HCT116 (cell line): ENCODE data around the gene MUC4. TPM values are rescaled to one million over a fixed set of nuclear protein-coding genes. Genes with fewer than 3 reads are reported as not detected.

Experiments used
- ATAC-seq: fragments of 200-7000 bp; cut with Tn5 transposase; 2 replicates; pipeline ENCODE4 v1.9.1; 2020; ENCODE audit warnings: mild to moderate bottlenecking, moderate library complexity
- BruUV-seq: library from RNA; stranded (reverse); fragments of 400-500 nt; replicated peaks from 2 replicates; lab custom pipeline; 2021; lab: Mats Ljungman, UMichigan
- CTCF ChIA-PET: fragments of 300-600 bp; sonication (Branson Sonifier 250); formaldehyde crosslinking; loops from one replicate; lab custom pipeline; 2021; ENCODE audit warnings: antibody characterized with exemption; lab: Charles Lee
- POLR2A ChIA-PET: fragments of 300-600, 350-600 bp; sonication (Branson Sonifier 250); formaldehyde crosslinking; loops from one replicate; lab custom pipeline; 2021; ENCODE audit warnings: antibody characterized with exemption; lab: Charles Lee
- RAD21 ChIA-PET, 2 experiments: fragments of 300-600 bp; sonication (Branson Sonifier 250); formaldehyde crosslinking; loops; one replicate each; lab custom pipeline; 2023; ENCODE audit warnings: low total read pairs in 2 of 2; ENCODE audit not compliant: uncharacterized antibody in 2 of 2, unreplicated experiment in 2 of 2, low non-redundant PET in 1 of 2; lab: Charles Lee
- DNase-seq: peaks from one replicate; pipeline ENCODE4 v3.0.0-alpha.2; 2010; ENCODE audit warnings: low read depth, low spot score
- H2AFZ ChIP-seq: fragments of 200-600 bp; shearing (Covaris generic), sonication (generic); 2 replicates; pipeline ENCODE4 v1.6.1; 2017; ENCODE audit warnings: low read depth, mixed run types, mixed read lengths, antibody characterized with exemption, low read length; ENCODE audit not compliant: poor library complexity, severe bottlenecking
- H3K27ac ChIP-seq: 2 replicates; pipeline ENCODE4 v1.5.1; 2012; ENCODE audit warnings: low read depth, low read length
- H3K27me3 ChIP-seq: fragments of 200-600 bp; sonication (generic); 2 replicates; pipeline ENCODE4 v1.6.1; 2016; ENCODE audit warnings: mixed run types, low read length, mixed read lengths; ENCODE audit not compliant: insufficient read depth
- H3K36me3 ChIP-seq, 2 experiments: fragments of 200-500 bp in 1 of 2; fragments of 200-600 bp in 1 of 2; sonication (Bioruptor generic) in 1 of 2; sonication (generic) in 1 of 2; 2 replicates each; pipeline versions ENCODE4 v1.5.1 to v1.6.1; 2014 to 2016; ENCODE audit warnings: low read length in 2 of 2, inconsistent platforms in 1 of 2, mixed read lengths in 1 of 2, mixed run types in 1 of 2; ENCODE audit not compliant: insufficient read depth in 2 of 2, control insufficient read depth in 1 of 2
- H3K4me1 ChIP-seq, 2 experiments: fragments of 200-600 bp in 1 of 2; sonication (generic) in 1 of 2; 2 replicates each; pipeline versions ENCODE4 v1.5.1 to v1.6.1; 2012 to 2017; ENCODE audit warnings: low read length in 2 of 2, inconsistent platforms in 1 of 2, mild to moderate bottlenecking in 1 of 2, mixed read lengths in 1 of 2, mixed run types in 1 of 2, moderate library complexity in 1 of 2; ENCODE audit not compliant: insufficient read depth in 2 of 2, control insufficient read depth in 1 of 2
- H3K4me2 ChIP-seq: fragments of 200-600 bp; sonication (generic); 2 replicates; pipeline ENCODE4 v1.6.1; 2017; ENCODE audit warnings: mixed run types, low read length, mixed read lengths
- H3K4me3 ChIP-seq, 2 experiments: fragments of 200-600 bp in 1 of 2; sonication (generic) in 1 of 2; replicated peaks in 1 of 2; 2 replicates each; pipeline ENCODE4 v1.5.1; 2011 to 2016; ENCODE audit warnings: low read length in 2 of 2, control low read depth in 1 of 2, low read depth in 1 of 2, mild to moderate bottlenecking in 1 of 2, mixed read lengths in 1 of 2, mixed run types in 1 of 2
- H3K79me2 ChIP-seq: fragments of 200-600 bp; sonication (generic); 2 replicates; pipeline ENCODE4 v1.6.1; 2017; ENCODE audit warnings: mild to moderate bottlenecking, mixed run types, low read length, moderate library complexity, mixed read lengths; ENCODE audit not compliant: insufficient read depth
- H3K9ac ChIP-seq: fragments of 200-600 bp; sonication (generic); 2 replicates; pipeline ENCODE4 v1.6.1; 2016; ENCODE audit warnings: low read length, mixed read lengths
- H3K9me2 ChIP-seq: fragments of 200-600 bp; sonication (generic), shearing (Covaris generic); 2 replicates; pipeline ENCODE4 v1.6.1; 2017; ENCODE audit warnings: mixed run types, mild to moderate bottlenecking, moderate library complexity; ENCODE audit not compliant: insufficient read depth
- H3K9me3 ChIP-seq, 2 experiments: fragments of 200-500 bp in 1 of 2; fragments of 200-600 bp in 1 of 2; sonication (Bioruptor generic) in 1 of 2; sonication (generic) in 1 of 2; 2 replicates each; pipeline ENCODE4 v1.6.1; 2014 to 2017; ENCODE audit warnings: low read length in 2 of 2, mixed read lengths in 2 of 2, inconsistent platforms in 1 of 2, low read depth in 1 of 2, mild to moderate bottlenecking in 1 of 2, mixed run types in 1 of 2, moderate library complexity in 1 of 2; ENCODE audit not compliant: control insufficient read depth in 1 of 2, insufficient read depth in 1 of 2
- H4K20me1 ChIP-seq: fragments of 200-600 bp; sonication (generic), shearing (Covaris generic); 2 replicates; pipeline ENCODE4 v1.6.1; 2017; ENCODE audit warnings: mixed run types, mild to moderate bottlenecking, moderate library complexity; ENCODE audit not compliant: insufficient read depth
- CTCF ChIP-seq, 3 experiments: fragments of 200-600 bp in 1 of 3; sonication (generic) in 1 of 3; IDR thresholded peaks in 2 of 3; conservative IDR thresholded peaks in 1 of 3; 2 replicates each; pipeline ENCODE4 v1.5.1; 2012 to 2017; ENCODE audit warnings: low read depth in 2 of 3, low read length in 2 of 3, antibody characterized with exemption in 1 of 3, borderline replicate concordance in 1 of 3, control low read depth in 1 of 3, mild to moderate bottlenecking in 1 of 3, mixed read lengths in 1 of 3, mixed run types in 1 of 3, moderate library complexity in 1 of 3; ENCODE audit not compliant: insufficient read depth in 1 of 3
- ELF1 ChIP-seq: IDR thresholded peaks from 2 replicates; pipeline ENCODE4 v1.6.1; 2012; ENCODE audit warnings: low read depth, borderline replicate concordance
- FOSL1 ChIP-seq: IDR thresholded peaks from 2 replicates; pipeline ENCODE4 v1.6.1; 2012; ENCODE audit warnings: low read depth
- MAX ChIP-seq: IDR thresholded peaks from 2 replicates; pipeline ENCODE4 v1.6.1; 2012
- RAD21 ChIP-seq: IDR thresholded peaks from 2 replicates; pipeline ENCODE4 v1.6.1; 2012; ENCODE audit warnings: low read depth, mild to moderate bottlenecking
- SIN3A ChIP-seq: IDR thresholded peaks from 2 replicates; pipeline ENCODE4 v1.6.1; 2012; ENCODE audit warnings: low read depth
- YY1 ChIP-seq: IDR thresholded peaks from 2 replicates; pipeline ENCODE4 v1.6.1; 2011; ENCODE audit warnings: low read length, low read depth, moderate library complexity, mild to moderate bottlenecking; ENCODE audit not compliant: insufficient replicate concordance; ENCODE audit errors: extremely low read depth
- intact Hi-C: fragments of 100-400 bp; cut with micrococcal nuclease; formaldehyde crosslinking; loops from 2 replicates; pipeline ENCODE4 v1.10.0; 2022
- total RNA-seq: library from RNA; stranded (reverse); gene quantifications from one replicate; pipeline ENCODE4 v1.2.1, GENCODE V29; 2021; ENCODE audit not compliant: unreplicated experiment

The MUC4 gene
- total RNA-seq, 1 experiment from 2014 or later: 0.64 TPM

GRCh38 chr3:195698325-195698646 is 113.4 kb downstream of the MUC4 start:
- Histone ChIP-seq H3K9me2 (no peaks in the 10 kb centered on the region), H3K79me2 (no peaks in the 10 kb centered on the region), H3K9ac (no peak overlapping the region), H3K36me3 (peaks cover 0 to 3% of the 10 kb centered on the region in 2 experiments; a peak in 2 of 4 replicates), H3K4me2 (no peak overlapping the region), H3K27me3 (no peaks in the 10 kb centered on the region), H3K4me3 (no peak overlapping the region), H2AFZ (no peak overlapping the region), H4K20me1 (no peaks in the 10 kb centered on the region), H3K9me3 (no peaks in the 10 kb centered on the region), H3K4me1 (peaks cover 0 to 17% of the 10 kb centered on the region in 2 experiments; a peak in 2 of 4 replicates), H3K27ac (no peak overlapping the region)
- no TSS peak for BruUV-seq
- ATAC-seq: no peak
- RAD21 ChIA-PET: no interaction called here
- CTCF ChIA-PET: no interaction called here
- no peak for DNase-seq
- intact Hi-C loops: no loop called here
- POLR2A ChIA-PET: no interaction called here
- TF ChIP-seq YY1: no peak
- TF ChIP-seq SIN3A: no peak
- TF ChIP-seq FOSL1: no peak
- no peak for TF ChIP-seq MAX
- TF ChIP-seq RAD21: no peak
- TF ChIP-seq ELF1: no peak
- TF ChIP-seq CTCF (IDR thresholded peaks at IDR 0.05 in 2 of 3, conservative IDR thresholded peaks at IDR 0.05 in 1 of 3; ENCODE audit: borderline replicate concordance in 1 of 3, insufficient read depth in 1 of 3, low read depth in 2 of 3, low read length in 2 of 3): no peak
